ENCODE measurements around the gene DEDD2. TPM values are rescaled to one million over a fixed set of nuclear protein-coding genes. Genes with fewer than 3 reads are reported as not detected.

The DEDD2 gene
- total and polyA plus RNA-seq, 7 donors = 28.5 to 87.6 (median 41.3) TPM

DNA sequence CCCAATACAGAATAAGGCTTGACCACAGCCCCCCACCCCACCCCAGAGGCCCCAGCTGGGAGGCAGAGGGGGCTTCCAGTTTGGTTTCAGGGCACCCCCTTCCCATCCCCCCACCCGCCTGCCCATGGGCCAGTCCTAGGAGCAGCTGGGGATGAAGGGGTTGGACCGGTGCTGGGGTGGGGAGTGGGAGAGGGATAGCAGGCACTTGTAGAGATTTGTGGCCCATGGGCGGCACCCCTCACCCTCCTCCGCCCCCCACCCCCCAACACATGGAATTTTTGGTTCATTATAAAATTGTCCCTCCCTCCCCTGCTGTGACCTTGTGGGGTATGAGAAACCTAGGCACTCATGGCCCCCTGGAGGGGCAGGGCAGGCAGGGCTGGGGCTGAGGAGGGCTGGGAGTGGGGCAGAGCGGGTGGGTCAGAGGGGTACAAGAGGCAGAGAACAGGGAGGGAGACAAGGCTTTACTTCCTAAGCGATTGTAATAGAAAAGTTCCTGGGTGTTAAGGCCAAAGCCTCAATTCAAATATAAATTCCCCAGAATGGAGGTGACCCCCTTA, 30.2 kb upstream of the DEDD2 start:
- Histone ChIP-seq H3K27me3 (no peaks in the 10 kb centered on the region), H3K9me3 (no peaks in the 10 kb centered on the region), H3K36me3 (peaks cover 14 to 22% (median 17%) of the 10 kb centered on the region in 4 donors), H3K4me1 (peaks cover 0 to 78% (median 70%) of the 10 kb centered on the region in 4 donors), H3K4me3 (no peak overlapping the region), H3K27ac (peak overlapping the region; percentile 84 to 100 (median 98))
- WGBS, 2 donors = 93 to 94% methylated on average over 6 of the region's 6 CpGs
- no peak for DNase-seq
- intact Hi-C loops (cut with DNase I) = loop anchor here (2.0 kb wide), 1 partner anchor 49 kb away; no protein-coding TSS in a partner anchor
- no peak for TF ChIP-seq POLR2A (IDR thresholded peaks at IDR 0.05)
- no peak for TF ChIP-seq CTCF (IDR thresholded peaks at IDR 0.05)
- no peak for TF ChIP-seq EP300 (IDR thresholded peaks at IDR 0.05)
- TF ChIP-seq POLR2AphosphoS5 (IDR thresholded peaks at IDR 0.05) = no peak

DNA sequence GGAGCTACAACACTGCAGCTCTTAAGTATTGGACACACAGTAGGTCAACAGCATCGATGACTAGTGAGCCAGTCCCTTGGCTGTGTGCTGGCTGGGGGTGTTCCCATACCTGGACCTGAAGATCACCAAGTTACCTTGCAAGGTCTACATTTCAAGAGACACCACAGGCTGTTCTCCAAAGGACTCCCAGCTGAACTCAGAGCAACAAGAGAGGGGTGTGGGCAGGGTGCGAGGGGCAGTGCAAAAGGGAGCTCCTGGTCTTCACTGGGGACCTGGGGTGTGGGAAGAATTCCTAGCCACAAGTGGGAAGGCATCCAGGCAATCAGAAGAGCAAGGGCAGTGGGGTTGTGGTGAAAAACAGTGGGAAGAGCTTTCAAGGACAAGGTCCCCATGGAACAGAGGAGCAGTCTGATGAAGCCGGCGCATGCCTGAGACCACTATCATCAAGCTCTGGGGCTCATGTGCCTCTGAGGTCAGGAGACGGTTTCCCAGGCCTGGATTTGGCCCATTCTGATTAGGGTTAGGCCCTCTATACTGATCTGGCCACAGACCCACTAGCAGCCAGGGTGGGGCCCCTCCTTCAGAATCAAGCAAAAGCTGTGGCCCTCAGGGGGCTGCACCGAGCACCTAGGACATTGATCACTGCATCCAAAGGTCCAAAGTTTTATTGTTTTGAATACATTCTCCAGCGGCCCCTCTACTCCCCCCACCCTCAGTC, 29.6 kb upstream of the DEDD2 start:
- intact Hi-C loops (cut with DNase I) = loop anchor here (1.0 to 2.0 kb wide), 2 partner anchors 32 to 50 kb away; no protein-coding TSS in a partner anchor
- Histone ChIP-seq H3K27me3 (no peaks in the 10 kb centered on the region), H3K4me3 (no peak overlapping the region), H3K9me3 (no peaks in the 10 kb centered on the region), H3K36me3 (peaks cover 14 to 22% (median 17%) of the 10 kb centered on the region in 4 donors), H3K4me1 (peaks cover 0 to 72% (median 63%) of the 10 kb centered on the region in 4 donors), H3K27ac (peak overlapping the region; percentile 84 to 100 (median 98))
- TF ChIP-seq POLR2A (IDR thresholded peaks at IDR 0.05) (no peak), POLR2AphosphoS5 (IDR thresholded peaks at IDR 0.05) (peak in 1 of 4 donors; percentile 7)
- no peak for DNase-seq
- 71 to 85% methylated on average over 7 of the region's 7 CpGs for WGBS, 2 donors

DNA sequence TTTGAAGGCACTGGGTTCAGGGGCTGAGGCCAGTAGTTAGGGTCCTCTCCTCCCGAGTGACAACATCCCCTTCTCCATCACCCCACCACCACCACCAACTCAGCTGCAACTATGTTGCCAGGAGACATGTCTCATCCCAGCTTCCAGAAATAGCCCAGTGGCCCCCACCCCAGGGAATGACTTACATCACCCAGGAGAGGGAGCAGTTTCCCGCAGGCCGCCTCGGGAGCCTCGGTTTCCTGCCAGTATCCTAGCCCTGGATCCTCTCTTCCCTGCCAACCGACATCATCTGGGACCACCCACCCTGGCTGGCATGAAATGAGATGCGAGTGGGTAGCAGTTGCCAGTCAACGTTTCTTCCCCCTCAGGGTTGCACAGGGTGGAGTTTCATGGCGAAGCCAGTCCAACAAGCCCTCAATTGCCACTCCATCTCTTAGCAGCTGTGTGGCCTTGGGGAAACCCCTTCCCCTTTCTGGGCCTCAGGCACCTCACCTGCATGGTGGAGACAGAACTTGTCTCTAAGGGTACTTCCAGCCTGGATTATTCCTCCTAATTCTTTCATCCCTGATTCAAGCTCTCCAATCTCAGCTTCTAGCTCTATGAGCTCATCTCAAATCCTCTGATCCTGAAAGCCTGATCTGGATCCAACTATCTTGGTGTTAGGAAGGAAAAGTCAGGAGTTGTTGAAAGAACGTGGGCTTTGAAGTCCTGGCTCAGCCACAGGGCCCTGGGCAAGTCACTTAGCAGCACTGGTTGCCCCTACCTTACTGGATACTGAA, 28.9 kb upstream of the DEDD2 start:
- 25 to 46% methylated on average over 10 of the region's 10 CpGs for WGBS, 2 donors
- Histone ChIP-seq H3K9me3 (no peaks in the 10 kb centered on the region), H3K4me1 (peaks cover 0 to 71% (median 61%) of the 10 kb centered on the region in 4 donors), H3K27me3 (no peaks in the 10 kb centered on the region), H3K27ac (peak overlapping the region; percentile 84 to 100 (median 98)), H3K4me3 (no peak overlapping the region), H3K36me3 (peaks cover 14 to 22% (median 17%) of the 10 kb centered on the region in 4 donors)
- TF ChIP-seq POLR2AphosphoS5 (IDR thresholded peaks at IDR 0.05) (peak; percentile 31 to 78 (median 66)), CTCF (IDR thresholded peaks at IDR 0.05) (peak; percentile 67 to 81 (median 73)), POLR2A (IDR thresholded peaks at IDR 0.05) (no peak)
- peak; percentile 95 for DNase-seq
- intact Hi-C loops (cut with DNase I) = loop anchor here (1.0 to 2.0 kb wide), 2 partner anchors 33 to 50 kb away; no protein-coding TSS in a partner anchor

DNA sequence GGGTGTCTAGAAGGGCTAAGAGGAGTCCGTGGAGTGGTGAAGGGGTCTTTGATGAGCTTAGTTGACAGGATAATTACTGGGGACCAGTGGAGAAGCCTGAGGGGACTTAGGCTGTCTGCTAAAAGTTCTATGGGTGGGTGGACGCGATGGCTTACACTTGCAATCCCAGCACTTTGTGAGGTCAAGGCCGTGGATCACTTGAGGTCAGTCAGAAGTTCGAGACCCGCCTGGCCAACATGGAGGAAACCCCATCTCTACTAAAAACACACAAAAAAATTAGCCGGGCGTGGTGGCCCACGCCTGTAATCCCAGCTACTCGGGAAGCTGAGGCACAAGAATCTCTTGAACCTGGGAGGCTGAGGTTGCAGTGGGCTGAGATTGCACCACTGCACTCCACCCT, 27.8 kb upstream of the DEDD2 start:
- no peak for TF ChIP-seq EP300 (IDR thresholded peaks at IDR 0.05)
- TF ChIP-seq CTCF (IDR thresholded peaks at IDR 0.05) = no peak
- no peak for TF ChIP-seq POLR2AphosphoS5 (IDR thresholded peaks at IDR 0.05)
- no peak for TF ChIP-seq POLR2A (IDR thresholded peaks at IDR 0.05)
- DNase-seq = no peak
- 60 to 79% methylated on average over 10 of the region's 10 CpGs for WGBS, 2 donors
- Histone ChIP-seq H3K27me3 (no peaks in the 10 kb centered on the region), H3K36me3 (peaks cover 14 to 23% (median 17%) of the 10 kb centered on the region in 4 donors), H3K9me3 (no peaks in the 10 kb centered on the region), H3K4me3 (peak overlapping the region in 1 of 4 donors; percentile 63), H3K4me1 (peaks cover 0 to 71% (median 60%) of the 10 kb centered on the region in 4 donors), H3K27ac (peak overlapping the region; percentile 84 to 100 (median 98))
- intact Hi-C loops (cut with DNase I) = no loop called here
